ENCODE results near the gene TMEM106A. TPM values are rescaled to one million over a fixed set of nuclear protein-coding genes. Genes with fewer than 3 reads are reported as not detected.

TMEM106A gene
- total and polyA plus RNA-seq, 2 of the 13 experiments (the other 11 are each of a cell fraction or from before 2014, with no cell fraction given) = 16.9 to 35.9 TPM

GRCh38 chr17:43217614-43218087 is 6.0 kb downstream of the TMEM106A start (continued):
- TF ChIP-seq ZNF597 (CRISPR knock-in tag; IDR thresholded peaks at IDR 0.05) (no peak), HDAC6 (IDR thresholded peaks at IDR 0.05; ENCODE audit: low read depth, low read length) (no peak), MYC (CRISPR knock-in tag; IDR thresholded peaks at IDR 0.05; ENCODE audit: borderline replicate concordance) (no peak), HMGA1 (CRISPR knock-in tag; conservative IDR thresholded peaks at IDR 0.05) (no peak), SMARCC2 (IDR thresholded peaks at IDR 0.05) (no peak), NCOA2 (CRISPR knock-in tag; IDR thresholded peaks at IDR 0.05) (no peak), PHF5A (CRISPR knock-in tag; IDR thresholded peaks at IDR 0.05; ENCODE audit: low read depth, unreplicated experiment) (no peak), MED13 (CRISPR knock-in tag; IDR thresholded peaks at IDR 0.05) (no peak), ZNF850 (CRISPR knock-in tag; conservative IDR thresholded peaks at IDR 0.05) (no peak), ZNF44 (CRISPR knock-in tag; IDR thresholded peaks at IDR 0.05) (no peak), NCOA1 (CRISPR knock-in tag; IDR thresholded peaks at IDR 0.05) (no peak), ZNF354B (CRISPR knock-in tag; IDR thresholded peaks at IDR 0.05) (no peak), BORCS8-MEF2B (CRISPR knock-in tag; IDR thresholded peaks at IDR 0.05) (no peak), MEIS1 (CRISPR knock-in tag; IDR thresholded peaks at IDR 0.05; ENCODE audit: borderline replicate concordance) (0 out of 2 replicates have a peak, but pooled peaks have one; percentile 4), ZNF616 (CRISPR knock-in tag; IDR thresholded peaks at IDR 0.05; ENCODE audit: low read depth) (0 out of 2 replicates have a peak, but pooled peaks have one; percentile 38), GPBP1L1 (CRISPR knock-in tag; IDR thresholded peaks at IDR 0.05) (no peak), TSC22D2 (CRISPR knock-in tag; IDR thresholded peaks at IDR 0.05; ENCODE audit: borderline replicate concordance) (no peak), ZNF343 (CRISPR knock-in tag; IDR thresholded peaks at IDR 0.05) (no peak), AKNA (CRISPR knock-in tag; IDR thresholded peaks at IDR 0.05; ENCODE audit: borderline replicate concordance) (no peak), ZNF205 (CRISPR knock-in tag; IDR thresholded peaks at IDR 0.05) (no peak), ATRX (CRISPR knock-in tag; IDR thresholded peaks at IDR 0.05; ENCODE audit: borderline replicate concordance) (no peak), ZNF331 (CRISPR knock-in tag; IDR thresholded peaks at IDR 0.05) (0 out of 2 replicates have a peak, but pooled peaks have one; percentile 24), ZNF746 (CRISPR knock-in tag; IDR thresholded peaks at IDR 0.05) (no peak; the same call in 1 of the 2 replicates)

Data from HepG2 (cell line).